SK-N-SH (cell line): Measurements from ENCODE around the gene MORC2.

Experiments used
- CTCF ChIP-seq: fragments of 200-600 bp; sonication (generic); IDR thresholded peaks from 2 replicates; pipeline ENCODE4 v1.6.1; 2017; ENCODE audit warnings: antibody characterized with exemption, mild to moderate bottlenecking, moderate library complexity
- ELF1 ChIP-seq: IDR thresholded peaks from 2 replicates; pipeline ENCODE4 v1.4.0; 2012
- EP300 ChIP-seq, 2 experiments: IDR thresholded peaks; 2 replicates each; pipeline versions ENCODE4 v1.4.0 to v1.6.1; 2012; ENCODE audit warnings: borderline replicate concordance in 1 of 2, low read depth in 1 of 2, low read length in 1 of 2
- MAX ChIP-seq: IDR thresholded peaks from 2 replicates; pipeline ENCODE4 v1.4.0; 2012; ENCODE audit warnings: low read depth
- RAD21 ChIP-seq: IDR thresholded peaks from 2 replicates; pipeline ENCODE4 v1.6.1; 2012; ENCODE audit warnings: mild to moderate bottlenecking, low read length
- REST ChIP-seq: IDR thresholded peaks from 2 replicates; pipeline ENCODE4 v1.6.1; 2012; ENCODE audit warnings: mild to moderate bottlenecking, low read depth, low read length, moderate library complexity
- RFX5 ChIP-seq: IDR thresholded peaks from 2 replicates; pipeline ENCODE4 v1.6.1; 2012; ENCODE audit warnings: mild to moderate bottlenecking, improper control_type of control experiment, low read length
- RXRA ChIP-seq: IDR thresholded peaks from 2 replicates; pipeline ENCODE4 v1.4.0; 2012; ENCODE audit warnings: low read depth, mild to moderate bottlenecking, borderline replicate concordance

- TF ChIP-seq RAD21 (no peak), ELF1 (peak; percentile 95), CTCF (no peak), REST (no peak), RFX5 (no peak), MAX (peak; percentile 91; the same call in 1 of the 2 replicates), RXRA (no peak), EP300 (IDR thresholded peaks at IDR 0.05; ENCODE audit: borderline replicate concordance in 1 of 2, low read depth in 1 of 2, low read length in 1 of 2) (no peak; a peak in 1 of 4 replicates)
These were observed 454 bp upstream of the MORC2 start, which contains the start of gene TUG1 for GRCh38 chr22:30968924-30969531.
